ENCODE measurements around the gene C3orf22.

Gene C3orf22

DNA sequence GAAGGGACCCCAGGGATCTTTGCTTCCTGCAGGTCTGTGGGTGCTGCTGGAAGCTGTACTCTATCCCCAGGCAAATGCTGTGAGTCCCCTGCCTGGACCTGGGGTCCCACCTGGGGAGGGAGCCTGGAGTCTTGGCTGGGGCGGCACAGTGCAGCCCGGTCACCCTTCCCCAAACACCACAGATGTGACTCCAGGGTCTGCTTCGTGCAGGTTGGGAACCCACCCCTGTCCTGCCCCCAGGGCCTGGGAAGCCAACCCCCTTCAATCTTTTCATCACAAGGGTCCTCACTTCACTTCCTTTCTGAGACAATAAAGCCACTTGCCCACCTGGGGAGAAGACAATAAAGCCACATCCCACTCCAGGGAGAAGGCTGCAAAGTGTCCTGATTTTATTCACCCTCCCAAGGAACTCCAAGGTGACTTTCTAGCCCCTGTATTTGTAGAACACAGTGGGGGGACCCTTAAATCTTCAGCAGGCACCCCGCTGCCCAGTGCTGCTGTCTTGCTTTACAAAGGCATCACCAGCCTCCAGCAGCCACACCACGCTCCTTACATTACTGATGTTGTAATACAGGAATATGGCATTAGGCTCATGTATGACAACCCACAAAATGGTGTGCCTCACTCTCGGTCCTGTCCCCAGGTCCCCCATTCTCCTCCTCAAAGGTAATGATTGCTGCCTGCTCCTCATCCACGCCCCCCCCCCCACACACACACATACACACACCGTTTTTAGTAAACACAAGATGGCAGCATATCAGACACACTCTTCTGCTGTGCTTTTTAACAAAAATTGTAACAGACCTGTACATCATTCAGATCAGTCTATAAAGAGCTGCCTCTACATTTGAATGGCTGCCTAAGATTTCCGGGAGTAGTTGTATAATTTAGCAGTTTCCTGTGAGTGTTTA is 9.9 kb downstream of the C3orf22 start:
- Histone ChIP-seq H3K9ac (ENCODE audit: low read length) (no peak overlapping the region), H2AFZ (ENCODE audit: low read depth, low read length) (no peak overlapping the region), H2AK5ac (ENCODE audit: low read length, severe bottlenecking) (no peak overlapping the region), H3K27me3 (ENCODE audit: control insufficient read depth in 1 of 2, insufficient read depth in 1 of 2, low read length in 2 of 2) (peaks cover 42 to 56% of the 10 kb centered on the region in 2 experiments), H3K36me3 (ENCODE audit: control insufficient read depth in 1 of 2, insufficient read depth in 2 of 2, low read depth in 1 of 2, low read length in 2 of 2) (no peaks in the 10 kb centered on the region), H3K4me3 (ENCODE audit: insufficient read depth in 1 of 2, low read depth in 1 of 2, low read length in 2 of 2) (no peak overlapping the region), H3K14ac (ENCODE audit: low read length in 2 of 2) (no peak overlapping the region), H2BK5ac (ENCODE audit: low read depth, low read length, poor library complexity, severe bottlenecking) (no peak overlapping the region), H3K79me1 (replicated peaks; ENCODE audit: low read length, poor library complexity, severe bottlenecking) (no peaks in the 10 kb centered on the region), H4K8ac (ENCODE audit: low read length) (no peak overlapping the region), H2BK15ac (ENCODE audit: low read depth, poor library complexity, severe bottlenecking) (no peak overlapping the region), H3K23ac (ENCODE audit: low read length in 2 of 2) (no peak overlapping the region), H3K4me1 (ENCODE audit: control insufficient read depth, insufficient read depth, low read depth, low read length) (no peaks in the 10 kb centered on the region), H2BK12ac (ENCODE audit: low read length in 2 of 2) (no peak overlapping the region), H3K9me3 (ENCODE audit: control insufficient read depth, low read length) (no peaks in the 10 kb centered on the region), H4K91ac (ENCODE audit: low read length) (no peak overlapping the region), H3K18ac (ENCODE audit: low read depth in 1 of 2, low read length in 2 of 2) (no peak overlapping the region), H2BK120ac (ENCODE audit: low read depth, low read length) (no peak overlapping the region), H3K4me2 (ENCODE audit: low read length, poor library complexity, severe bottlenecking) (no peak overlapping the region), H3K4ac (ENCODE audit: low read depth in 1 of 2, low read length in 2 of 2) (no peak overlapping the region), H3K27ac (ENCODE audit: low read length, poor library complexity, severe bottlenecking) (no peak overlapping the region)
- WGBS, result 58% methylated on average over 9 of the region's 9 CpGs
- no peak for DNase-seq

DNA sequence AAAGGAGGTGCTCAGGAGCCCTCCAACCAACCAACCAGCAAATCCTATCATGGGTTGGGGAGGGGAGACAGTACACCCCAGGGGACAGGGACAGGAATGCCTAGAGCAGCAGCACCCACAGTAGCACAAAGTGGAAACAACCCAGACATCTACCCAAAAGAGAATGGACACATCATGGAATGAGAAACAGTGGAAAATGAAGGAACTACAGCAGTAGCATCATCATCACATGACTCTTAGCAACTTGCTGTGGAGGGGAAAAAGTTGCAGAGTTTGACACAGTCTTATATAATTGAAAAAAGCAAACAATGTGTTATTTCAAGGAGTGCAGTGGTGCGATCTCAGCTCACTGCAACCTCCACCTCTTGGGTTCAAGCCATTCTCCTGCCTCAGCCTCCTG is 11.0 kb downstream of the C3orf22 start:
- no peak overlapping the region for H4K8ac ChIP-seq (ENCODE audit: low read length)
- H2AFZ ChIP-seq (ENCODE audit: low read depth, low read length), result no peak overlapping the region
- no peak overlapping the region for H2BK120ac ChIP-seq (ENCODE audit: low read depth, low read length)
- no peak overlapping the region for H3K27ac ChIP-seq (ENCODE audit: low read length, poor library complexity, severe bottlenecking)
- no peak overlapping the region for H3K4me3 ChIP-seq (ENCODE audit: insufficient read depth in 1 of 2, low read depth in 1 of 2, low read length in 2 of 2)
- 92% methylated on average over 1 of the region's 1 CpG for WGBS
- H3K9me3 ChIP-seq (ENCODE audit: control insufficient read depth, low read length), result no peaks in the 10 kb centered on the region
- no peak overlapping the region for H3K9ac ChIP-seq (ENCODE audit: low read length)
- no peak overlapping the region for H4K91ac ChIP-seq (ENCODE audit: low read length)
- H2BK5ac ChIP-seq (ENCODE audit: low read depth, low read length, poor library complexity, severe bottlenecking), result no peak overlapping the region
- H3K4ac ChIP-seq (ENCODE audit: low read depth in 1 of 2, low read length in 2 of 2), result no peak overlapping the region
- no peak overlapping the region for H3K23ac ChIP-seq (ENCODE audit: low read length in 2 of 2)
- no peak overlapping the region for H3K18ac ChIP-seq (ENCODE audit: low read depth in 1 of 2, low read length in 2 of 2)
- no peaks in the 10 kb centered on the region for H3K79me1 ChIP-seq (replicated peaks; ENCODE audit: low read length, poor library complexity, severe bottlenecking)
- H3K4me1 ChIP-seq (ENCODE audit: control insufficient read depth, insufficient read depth, low read depth, low read length), result no peaks in the 10 kb centered on the region
- H2BK12ac ChIP-seq (ENCODE audit: low read length in 2 of 2), result no peak overlapping the region
- H2AK5ac ChIP-seq (ENCODE audit: low read length, severe bottlenecking), result no peak overlapping the region
- peaks cover 36 to 51% of the 10 kb centered on the region in 2 experiments for H3K27me3 ChIP-seq (ENCODE audit: control insufficient read depth in 1 of 2, insufficient read depth in 1 of 2, low read length in 2 of 2)
- H3K14ac ChIP-seq (ENCODE audit: low read length in 2 of 2), result no peak overlapping the region
- no peak overlapping the region for H2BK15ac ChIP-seq (ENCODE audit: low read depth, poor library complexity, severe bottlenecking)
- no peak for DNase-seq
- no peak overlapping the region for H3K4me2 ChIP-seq (ENCODE audit: low read length, poor library complexity, severe bottlenecking)
- H3K36me3 ChIP-seq (ENCODE audit: control insufficient read depth in 1 of 2, insufficient read depth in 2 of 2, low read depth in 1 of 2, low read length in 2 of 2), result no peaks in the 10 kb centered on the region

DNA sequence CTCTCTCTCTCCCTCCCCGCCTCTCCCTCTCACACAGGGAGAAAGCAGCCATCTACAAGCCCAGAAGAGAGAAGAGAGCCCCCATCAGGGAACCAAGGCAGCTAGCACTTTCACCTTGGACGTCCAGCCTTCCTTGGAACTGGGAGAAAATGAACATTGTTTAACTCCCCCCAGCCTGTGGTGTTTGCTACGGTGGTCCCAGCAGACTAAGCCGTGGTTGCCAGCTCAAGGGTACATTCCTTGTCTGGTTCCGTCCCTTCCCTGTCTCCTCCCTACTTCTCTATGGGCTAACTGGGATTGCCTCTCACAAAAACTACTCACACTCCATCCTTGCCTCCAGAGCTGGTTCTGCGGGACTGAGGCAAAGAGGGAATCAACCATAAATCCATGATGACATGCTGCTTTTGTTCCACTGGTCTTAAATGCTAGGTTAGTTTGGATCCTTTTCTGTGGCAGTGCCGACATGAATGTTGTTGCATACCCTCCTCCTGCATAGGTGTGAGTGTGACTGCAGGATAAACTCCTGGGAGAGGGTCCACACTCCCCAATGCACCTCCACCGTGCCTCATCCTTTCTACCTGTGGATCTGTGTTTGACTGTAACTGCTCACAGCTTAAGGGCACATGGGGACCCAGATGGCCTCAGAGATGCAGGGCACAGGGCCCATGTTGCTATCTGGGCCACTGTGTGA is 12.0 kb downstream of the C3orf22 start:
- Histone ChIP-seq H2AK5ac (ENCODE audit: low read length, severe bottlenecking) (no peak overlapping the region), H4K8ac (ENCODE audit: low read length) (no peak overlapping the region), H3K27me3 (ENCODE audit: control insufficient read depth in 1 of 2, insufficient read depth in 1 of 2, low read length in 2 of 2) (peaks cover 45 to 50% of the 10 kb centered on the region in 2 experiments), H3K4me1 (ENCODE audit: control insufficient read depth, insufficient read depth, low read depth, low read length) (peaks cover 3% of the 10 kb centered on the region), H3K27ac (ENCODE audit: low read length, poor library complexity, severe bottlenecking) (no peak overlapping the region), H3K23ac (ENCODE audit: low read length in 2 of 2) (no peak overlapping the region), H3K9ac (ENCODE audit: low read length) (no peak overlapping the region), H4K91ac (ENCODE audit: low read length) (no peak overlapping the region), H3K4ac (ENCODE audit: low read depth in 1 of 2, low read length in 2 of 2) (no peak overlapping the region), H2BK12ac (ENCODE audit: low read length in 2 of 2) (no peak overlapping the region), H2BK5ac (ENCODE audit: low read depth, low read length, poor library complexity, severe bottlenecking) (no peak overlapping the region), H3K14ac (ENCODE audit: low read length in 2 of 2) (no peak overlapping the region), H3K4me3 (ENCODE audit: insufficient read depth in 1 of 2, low read depth in 1 of 2, low read length in 2 of 2) (no peak overlapping the region), H3K4me2 (ENCODE audit: low read length, poor library complexity, severe bottlenecking) (no peak overlapping the region), H3K18ac (ENCODE audit: low read depth in 1 of 2, low read length in 2 of 2) (no peak overlapping the region), H2AFZ (ENCODE audit: low read depth, low read length) (no peak overlapping the region), H2BK120ac (ENCODE audit: low read depth, low read length) (no peak overlapping the region), H3K36me3 (ENCODE audit: control insufficient read depth in 1 of 2, insufficient read depth in 2 of 2, low read depth in 1 of 2, low read length in 2 of 2) (no peaks in the 10 kb centered on the region), H3K9me3 (ENCODE audit: control insufficient read depth, low read length) (no peaks in the 10 kb centered on the region), H2BK15ac (ENCODE audit: low read depth, poor library complexity, severe bottlenecking) (no peak overlapping the region), H3K79me1 (replicated peaks; ENCODE audit: low read length, poor library complexity, severe bottlenecking) (no peaks in the 10 kb centered on the region)
- no peak for DNase-seq
- WGBS, result 83% methylated on average over 8 of the region's 8 CpGs

DNA sequence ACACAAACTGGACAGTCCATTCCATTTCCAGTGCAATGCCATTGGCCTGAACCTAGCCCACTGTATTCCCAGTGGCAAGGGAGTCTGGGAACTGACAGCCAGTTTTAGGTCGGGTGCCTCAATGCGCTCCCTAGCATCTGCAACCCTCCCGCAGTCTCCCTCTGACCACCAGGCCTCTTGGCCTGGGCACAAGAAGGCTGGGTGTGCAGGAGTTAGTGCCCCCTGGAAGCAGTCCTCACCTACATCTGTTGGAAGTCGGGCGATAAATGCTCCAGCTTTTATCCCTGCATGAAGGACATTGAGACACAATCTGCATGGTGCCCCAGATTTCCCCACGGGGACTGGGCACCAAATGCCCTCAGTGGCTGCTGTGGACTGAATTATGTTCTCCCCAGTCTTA is 12.7 kb downstream of the C3orf22 start:
- Histone ChIP-seq H3K36me3 (ENCODE audit: control insufficient read depth in 1 of 2, insufficient read depth in 2 of 2, low read depth in 1 of 2, low read length in 2 of 2) (no peaks in the 10 kb centered on the region), H3K4me1 (ENCODE audit: control insufficient read depth, insufficient read depth, low read depth, low read length) (peaks cover 9% of the 10 kb centered on the region), H3K27me3 (ENCODE audit: control insufficient read depth in 1 of 2, insufficient read depth in 1 of 2, low read length in 2 of 2) (peaks cover 44 to 52% of the 10 kb centered on the region in 2 experiments), H3K4me2 (ENCODE audit: low read length, poor library complexity, severe bottlenecking) (no peak overlapping the region), H3K4me3 (ENCODE audit: insufficient read depth in 1 of 2, low read depth in 1 of 2, low read length in 2 of 2) (no peak overlapping the region), H2BK120ac (ENCODE audit: low read depth, low read length) (no peak overlapping the region), H4K91ac (ENCODE audit: low read length) (no peak overlapping the region), H3K4ac (ENCODE audit: low read depth in 1 of 2, low read length in 2 of 2) (no peak overlapping the region), H2AK5ac (ENCODE audit: low read length, severe bottlenecking) (no peak overlapping the region), H4K8ac (ENCODE audit: low read length) (no peak overlapping the region), H3K18ac (ENCODE audit: low read depth in 1 of 2, low read length in 2 of 2) (no peak overlapping the region), H3K9ac (ENCODE audit: low read length) (no peak overlapping the region), H2AFZ (ENCODE audit: low read depth, low read length) (no peak overlapping the region), H2BK12ac (ENCODE audit: low read length in 2 of 2) (no peak overlapping the region), H3K9me3 (ENCODE audit: control insufficient read depth, low read length) (no peaks in the 10 kb centered on the region), H3K27ac (ENCODE audit: low read length, poor library complexity, severe bottlenecking) (no peak overlapping the region), H3K14ac (ENCODE audit: low read length in 2 of 2) (no peak overlapping the region), H2BK15ac (ENCODE audit: low read depth, poor library complexity, severe bottlenecking) (no peak overlapping the region), H3K23ac (ENCODE audit: low read length in 2 of 2) (no peak overlapping the region), H2BK5ac (ENCODE audit: low read depth, low read length, poor library complexity, severe bottlenecking) (no peak overlapping the region), H3K79me1 (replicated peaks; ENCODE audit: low read length, poor library complexity, severe bottlenecking) (no peaks in the 10 kb centered on the region)
- no peak for DNase-seq
- 93% methylated on average over 6 of the region's 6 CpGs for WGBS
